Right lobe of liver (tissue), 4 donors: Measurements from ENCODE around the gene IPO11.
"Not testable (repeated sequence)": the region's sequence is repeated elsewhere in the genome, so short reads cannot be mapped to it uniquely, and the experiment has no call there.

Experiments used
- POLR2A ChIP-seq: fragments of 450-650 bp; IDR thresholded peaks from one replicate; pipeline ENCODE4 v1.6.1; 2017; ENCODE audit warnings: antibody characterized with exemption, mild to moderate bottlenecking
- TF ChIP-seq, protein P1 (sequence below), 4 donors: fragments of 200-600 bp in 3 of 4; fragments of 450-650 bp in 1 of 4; IDR thresholded peaks; one replicate each; pipeline versions ENCODE4 v1.5.1 to v1.8.0; 2016 to 2022; ENCODE audit warnings: antibody characterized with exemption in 4 of 4, mild to moderate bottlenecking in 2 of 4
- donor health status: DM: no; HTN: no; CAD: no.
- donor health status: DM: no; HTN: no; CAD: no.
- donor health status: DM: no; HTN: yes; CAD: no.

DNA sequence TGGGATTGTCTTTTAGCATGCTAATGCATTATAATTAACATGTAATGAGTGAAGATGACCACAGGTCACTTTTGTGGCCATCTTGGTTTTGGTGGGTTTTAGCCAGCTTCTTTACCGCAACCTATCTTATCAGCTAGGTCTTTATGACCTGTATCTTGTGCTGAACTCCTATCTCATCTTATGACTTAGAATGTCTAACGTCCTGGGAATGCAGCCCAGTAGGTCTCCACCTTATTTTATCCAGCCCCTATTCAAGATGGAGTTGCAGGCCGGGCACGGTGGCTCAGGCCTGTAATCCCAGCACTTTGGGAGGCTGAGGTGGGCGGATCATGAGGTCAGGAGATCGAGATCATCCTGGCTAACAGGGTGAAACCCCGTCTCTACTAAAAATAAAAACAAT lies 211.9 kb downstream of the IPO11 start:
- TF ChIP-seq, protein P1, sequence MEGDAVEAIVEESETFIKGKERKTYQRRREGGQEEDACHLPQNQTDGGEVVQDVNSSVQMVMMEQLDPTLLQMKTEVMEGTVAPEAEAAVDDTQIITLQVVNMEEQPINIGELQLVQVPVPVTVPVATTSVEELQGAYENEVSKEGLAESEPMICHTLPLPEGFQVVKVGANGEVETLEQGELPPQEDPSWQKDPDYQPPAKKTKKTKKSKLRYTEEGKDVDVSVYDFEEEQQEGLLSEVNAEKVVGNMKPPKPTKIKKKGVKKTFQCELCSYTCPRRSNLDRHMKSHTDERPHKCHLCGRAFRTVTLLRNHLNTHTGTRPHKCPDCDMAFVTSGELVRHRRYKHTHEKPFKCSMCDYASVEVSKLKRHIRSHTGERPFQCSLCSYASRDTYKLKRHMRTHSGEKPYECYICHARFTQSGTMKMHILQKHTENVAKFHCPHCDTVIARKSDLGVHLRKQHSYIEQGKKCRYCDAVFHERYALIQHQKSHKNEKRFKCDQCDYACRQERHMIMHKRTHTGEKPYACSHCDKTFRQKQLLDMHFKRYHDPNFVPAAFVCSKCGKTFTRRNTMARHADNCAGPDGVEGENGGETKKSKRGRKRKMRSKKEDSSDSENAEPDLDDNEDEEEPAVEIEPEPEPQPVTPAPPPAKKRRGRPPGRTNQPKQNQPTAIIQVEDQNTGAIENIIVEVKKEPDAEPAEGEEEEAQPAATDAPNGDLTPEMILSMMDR (IDR thresholded peaks at IDR 0.05) = not testable (repeated sequence)
- not testable (repeated sequence) for TF ChIP-seq POLR2A
